KMS-11 (cell line): ENCODE results near the gene NELL1.
"Not testable (repeated sequence)": the region's sequence is repeated elsewhere in the genome, so short reads cannot be mapped to it uniquely, and the experiment has no call there.

ENCODE experiments used
- H2AFZ ChIP-seq: fragments of 200-600 bp; sonication (generic); 2 replicates; pipeline ENCODE4 v1.6.1; 2016; ENCODE audit warnings: antibody characterized with exemption, mixed run types, low read depth
- H3K27ac ChIP-seq: fragments of 200-600 bp; sonication (generic); 2 replicates; pipeline ENCODE4 v1.6.1; 2016; ENCODE audit warnings: mild to moderate bottlenecking, mixed run types
- H3K27me3 ChIP-seq: fragments of 200-600 bp; sonication (generic); 2 replicates; pipeline ENCODE4 v1.6.1; 2017; ENCODE audit warnings: mild to moderate bottlenecking, low read depth, mixed run types, moderate library complexity; ENCODE audit not compliant: insufficient read depth
- H3K36me3 ChIP-seq: fragments of 200-600 bp; sonication (generic); 2 replicates; pipeline ENCODE4 v1.6.1; 2017; ENCODE audit warnings: mild to moderate bottlenecking, mixed run types; ENCODE audit not compliant: insufficient read depth
- H3K4me1 ChIP-seq: fragments of 200-600 bp; sonication (generic); 2 replicates; pipeline ENCODE4 v1.6.1; 2016; ENCODE audit warnings: mild to moderate bottlenecking, low read depth, mixed run types; ENCODE audit not compliant: poor library complexity, severe bottlenecking
- H3K4me2 ChIP-seq: fragments of 200-600 bp; sonication (generic); 2 replicates; pipeline ENCODE4 v1.7.0; 2016; ENCODE audit warnings: mild to moderate bottlenecking, mixed run types
- H3K4me3 ChIP-seq: fragments of 200-600 bp; sonication (generic); IDR thresholded peaks from 2 replicates; pipeline ENCODE4 v1.6.1; 2017; ENCODE audit warnings: low read depth, low read length, mixed read lengths; ENCODE audit not compliant: insufficient read depth
- H3K79me2 ChIP-seq: fragments of 200-600 bp; sonication (generic); 2 replicates; pipeline ENCODE4 v1.6.1; 2016; ENCODE audit warnings: low read depth, mixed run types; ENCODE audit not compliant: insufficient read depth
- H3K9ac ChIP-seq: fragments of 200-600 bp; sonication (generic); 2 replicates; pipeline ENCODE4 v1.6.1; 2016; ENCODE audit warnings: mild to moderate bottlenecking, mixed run types
- H4K20me1 ChIP-seq: fragments of 200-600 bp; sonication (generic); 2 replicates; pipeline ENCODE4 v1.6.1; 2016; ENCODE audit warnings: mild to moderate bottlenecking, mixed run types; ENCODE audit not compliant: insufficient read depth
- TF ChIP-seq, protein P1 (sequence below): fragments of 200-600 bp; sonication (generic); conservative IDR thresholded peaks from 2 replicates; pipeline ENCODE4 v1.6.1; 2017; ENCODE audit warnings: low read depth, mild to moderate bottlenecking, antibody characterized with exemption, low read length, moderate library complexity, mixed read lengths

Gene NELL1

GRCh38 chr11:21133722-21134121 lies 464.3 kb downstream of the NELL1 start:
- Histone ChIP-seq H3K27ac (no peak overlapping the region), H3K36me3 (no peaks in the 10 kb centered on the region), H3K4me2 (no peak overlapping the region), H3K9ac (no peak overlapping the region), H2AFZ (no peak overlapping the region), H3K4me1 (no peaks in the 10 kb centered on the region), H3K27me3 (no peaks in the 10 kb centered on the region), H4K20me1 (no peaks in the 10 kb centered on the region), H3K4me3 (no peak overlapping the region), H3K79me2 (no peaks in the 10 kb centered on the region)
- TF ChIP-seq, protein P1, sequence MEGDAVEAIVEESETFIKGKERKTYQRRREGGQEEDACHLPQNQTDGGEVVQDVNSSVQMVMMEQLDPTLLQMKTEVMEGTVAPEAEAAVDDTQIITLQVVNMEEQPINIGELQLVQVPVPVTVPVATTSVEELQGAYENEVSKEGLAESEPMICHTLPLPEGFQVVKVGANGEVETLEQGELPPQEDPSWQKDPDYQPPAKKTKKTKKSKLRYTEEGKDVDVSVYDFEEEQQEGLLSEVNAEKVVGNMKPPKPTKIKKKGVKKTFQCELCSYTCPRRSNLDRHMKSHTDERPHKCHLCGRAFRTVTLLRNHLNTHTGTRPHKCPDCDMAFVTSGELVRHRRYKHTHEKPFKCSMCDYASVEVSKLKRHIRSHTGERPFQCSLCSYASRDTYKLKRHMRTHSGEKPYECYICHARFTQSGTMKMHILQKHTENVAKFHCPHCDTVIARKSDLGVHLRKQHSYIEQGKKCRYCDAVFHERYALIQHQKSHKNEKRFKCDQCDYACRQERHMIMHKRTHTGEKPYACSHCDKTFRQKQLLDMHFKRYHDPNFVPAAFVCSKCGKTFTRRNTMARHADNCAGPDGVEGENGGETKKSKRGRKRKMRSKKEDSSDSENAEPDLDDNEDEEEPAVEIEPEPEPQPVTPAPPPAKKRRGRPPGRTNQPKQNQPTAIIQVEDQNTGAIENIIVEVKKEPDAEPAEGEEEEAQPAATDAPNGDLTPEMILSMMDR, result no peak

GRCh38 chr11:21137803-21138202 lies 468.4 kb downstream of the NELL1 start:
- no peaks in the 10 kb centered on the region for H3K36me3 ChIP-seq
- no peaks in the 10 kb centered on the region for H4K20me1 ChIP-seq
- H3K4me3 ChIP-seq, result no peak overlapping the region
- no peaks in the 10 kb centered on the region for H3K79me2 ChIP-seq
- no peaks in the 10 kb centered on the region for H3K4me1 ChIP-seq
- H3K27ac ChIP-seq, result no peak overlapping the region
- no peaks in the 10 kb centered on the region for H3K27me3 ChIP-seq
- TF ChIP-seq, protein P1, result no peak
- no peak overlapping the region for H3K4me2 ChIP-seq
- no peak overlapping the region for H3K9ac ChIP-seq
- H2AFZ ChIP-seq, result no peak overlapping the region

DNA sequence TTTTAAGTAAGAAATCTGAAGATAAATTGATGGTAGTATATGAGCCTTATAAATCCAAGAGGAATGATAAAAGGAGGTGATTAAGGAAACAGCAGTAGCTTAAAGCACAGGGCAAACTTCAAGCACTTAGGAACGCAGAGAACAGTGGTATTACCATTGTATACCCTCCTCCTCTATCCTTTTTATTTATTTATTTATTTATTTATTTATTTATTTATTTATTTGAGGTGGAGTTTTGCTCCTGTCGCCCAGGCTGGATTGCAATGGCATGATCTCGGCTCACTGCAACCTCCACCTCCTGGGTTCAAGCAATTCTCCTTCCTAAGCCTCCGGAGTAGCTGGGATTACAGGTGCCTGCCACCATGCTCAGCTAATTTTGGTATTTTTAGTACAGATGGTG lies 472.2 kb downstream of the NELL1 start:
- not testable (repeated sequence) for H3K79me2 ChIP-seq, H3K27ac ChIP-seq, H4K20me1 ChIP-seq, H3K36me3 ChIP-seq, H3K27me3 ChIP-seq, H3K4me1 ChIP-seq, H3K9ac ChIP-seq, H3K4me2 ChIP-seq, H3K4me3 ChIP-seq, H2AFZ ChIP-seq

DNA sequence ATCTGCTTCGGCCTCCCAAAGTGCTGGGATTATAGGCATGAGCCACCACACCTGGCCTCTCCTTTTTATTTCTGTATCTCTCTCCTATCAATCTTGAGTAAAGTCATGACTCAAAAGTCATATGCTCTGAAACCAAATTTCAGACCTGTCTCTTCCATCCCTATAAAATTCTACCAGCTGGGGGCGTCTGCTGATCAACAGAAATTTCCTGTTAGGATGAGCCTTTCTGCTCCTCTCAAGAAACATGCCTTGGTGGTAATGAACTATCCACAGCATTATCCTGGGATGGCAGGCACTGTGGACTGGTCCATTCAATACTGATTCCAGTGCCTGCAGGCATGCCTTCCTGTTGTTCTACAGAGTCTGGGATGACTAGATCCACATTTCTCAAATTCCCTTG lies 472.6 kb downstream of the NELL1 start:
- Histone ChIP-seq H3K9ac (no peak overlapping the region), H3K27ac (no peak overlapping the region), H3K4me3 (no peak overlapping the region), H3K27me3 (no peaks in the 10 kb centered on the region), H3K36me3 (no peaks in the 10 kb centered on the region), H3K79me2 (no peaks in the 10 kb centered on the region), H4K20me1 (no peaks in the 10 kb centered on the region), H3K4me2 (no peak overlapping the region), H3K4me1 (no peaks in the 10 kb centered on the region), H2AFZ (no peak overlapping the region)
- TF ChIP-seq, protein P1, result no peak; the same call in 1 of the 2 replicates

GRCh38 chr11:21144531-21144930 lies 475.1 kb downstream of the NELL1 start:
- no peak overlapping the region for H3K9ac ChIP-seq
- H3K4me2 ChIP-seq, result no peak overlapping the region
- H3K27me3 ChIP-seq, result no peaks in the 10 kb centered on the region
- H4K20me1 ChIP-seq, result no peaks in the 10 kb centered on the region
- no peak overlapping the region for H3K27ac ChIP-seq
- no peaks in the 10 kb centered on the region for H3K4me1 ChIP-seq
- no peaks in the 10 kb centered on the region for H3K36me3 ChIP-seq
- TF ChIP-seq, protein P1, result no peak
- no peak overlapping the region for H3K4me3 ChIP-seq
- H2AFZ ChIP-seq, result no peak overlapping the region
- no peaks in the 10 kb centered on the region for H3K79me2 ChIP-seq
